HG03175 (cell line): Measurements from ENCODE around the gene HSD3B1.
"Not testable (repeated sequence)": the region's sequence is repeated elsewhere in the genome, so short reads cannot be mapped to it uniquely, and the experiment has no call there.

ENCODE experiments used
- ATAC-seq: cut with Tn5 transposase; IDR thresholded peaks from one replicate; pipeline ENCODE4 v1.9.1; 2021; ENCODE audit warnings: mild to moderate bottlenecking, moderate library complexity; ENCODE audit not compliant: unreplicated experiment

Gene HSD3B1

GRCh38 chr1:119489201-119489600, 17.8 kb upstream of the HSD3B1 start:
- ATAC-seq, result no peak

DNA sequence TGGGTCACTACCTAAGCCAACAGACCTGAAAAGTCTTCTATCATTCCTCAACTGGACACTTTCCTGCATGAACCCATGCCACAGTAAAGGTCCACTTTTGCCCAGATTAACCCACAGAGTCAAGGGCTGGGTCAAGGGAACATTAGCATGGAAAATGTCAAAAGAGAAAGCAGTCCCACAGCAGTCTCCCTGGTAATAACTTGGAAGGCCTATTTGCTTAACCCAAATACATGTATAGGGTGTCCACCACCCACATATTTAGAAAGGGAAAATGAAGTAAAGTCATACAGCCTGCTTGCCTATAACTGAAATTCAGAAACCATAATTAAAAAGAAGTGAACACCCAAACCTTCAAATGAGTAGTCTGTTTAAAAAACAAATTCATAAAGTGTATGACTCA, 16.1 kb upstream of the HSD3B1 start:
- ATAC-seq, result no peak

GRCh38 chr1:119492763-119493162, 14.2 kb upstream of the HSD3B1 start:
- ATAC-seq, result no peak

DNA sequence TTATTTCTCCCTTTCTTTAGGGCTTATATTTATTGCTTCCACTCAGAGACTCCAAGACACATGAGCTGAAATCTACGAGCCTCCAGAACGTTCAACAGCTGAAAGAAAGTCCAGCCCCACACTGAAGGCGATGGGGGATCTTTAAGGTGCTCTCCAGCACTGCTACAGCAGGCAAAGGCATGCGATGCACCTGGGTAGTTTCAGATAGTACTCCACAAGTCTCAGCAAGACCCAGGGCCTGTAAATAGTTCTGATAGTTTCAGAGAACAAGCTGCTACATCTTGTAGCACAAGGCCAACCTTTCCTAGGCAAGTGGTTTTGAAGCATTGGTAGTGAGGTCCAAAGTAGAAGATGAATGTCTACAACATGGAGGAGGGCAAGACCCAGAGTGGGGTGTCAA, 2.2 kb upstream of the HSD3B1 start:
- no peak for ATAC-seq

DNA sequence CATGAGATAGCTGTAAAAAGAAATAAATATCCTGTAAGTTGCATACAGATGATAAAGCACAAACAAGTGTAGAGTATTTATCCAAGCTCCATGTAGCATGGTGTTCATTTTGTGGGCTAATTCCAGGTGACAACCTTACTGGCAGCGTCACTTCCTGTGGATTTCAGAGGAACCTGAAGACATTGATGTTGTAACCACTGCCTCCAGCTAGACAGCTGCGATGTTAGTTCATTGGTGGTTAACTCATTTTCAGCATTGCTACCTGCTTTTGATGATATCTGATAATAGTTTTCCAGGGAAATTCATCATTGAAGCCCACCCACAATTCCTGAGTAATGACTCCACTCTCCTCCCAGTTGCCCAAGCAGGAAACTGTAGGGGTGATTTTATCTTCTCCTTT, 3.0 kb downstream of the HSD3B1 start:
- ATAC-seq, result no peak

GRCh38 chr1:119515221-119515620, 8.2 kb downstream of the HSD3B1 start:
- ATAC-seq, result no peak

GRCh38 chr1:119516247-119516646, 9.2 kb downstream of the HSD3B1 start:
- ATAC-seq, result no peak

- ATAC-seq, result no peak
Measured at GRCh38 chr1:119516680-119517079, 9.7 kb downstream of the HSD3B1 start.

GRCh38 chr1:119517667-119518066, 10.7 kb downstream of the HSD3B1 start:
- not testable (repeated sequence) for ATAC-seq

GRCh38 chr1:119531606-119532323, 24.8 kb downstream of the HSD3B1 start:
- ATAC-seq, result no peak

DNA sequence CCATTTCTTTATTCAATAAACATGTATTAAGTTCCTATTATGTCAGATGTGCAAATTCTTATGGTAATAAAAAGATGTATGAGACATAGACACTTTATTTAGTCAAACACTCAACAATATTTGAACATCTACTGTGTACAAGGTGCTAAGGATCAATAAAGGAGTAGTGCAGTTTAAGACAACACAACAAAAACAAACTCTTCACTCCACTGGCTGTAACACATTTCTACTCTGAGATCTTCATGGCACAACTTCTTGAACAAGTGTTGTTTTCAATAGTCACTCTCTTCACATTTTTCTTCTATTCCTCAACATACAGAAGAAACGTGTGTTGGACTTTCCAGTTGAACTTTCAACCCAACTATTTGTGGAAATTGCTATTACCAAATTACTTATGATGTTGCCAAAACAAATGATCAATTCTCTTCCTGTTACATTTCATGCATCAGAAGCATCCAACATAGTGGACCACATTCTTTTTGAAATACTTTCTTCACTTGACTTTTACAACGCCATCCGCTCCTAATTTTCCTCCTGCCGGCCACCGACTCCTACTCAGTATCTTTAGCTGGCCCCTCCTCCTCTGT, 25.4 kb downstream of the HSD3B1 start:
- no peak for ATAC-seq

- no peak for ATAC-seq
Measured at GRCh38 chr1:119535381-119535780, 28.4 kb downstream of the HSD3B1 start.

DNA sequence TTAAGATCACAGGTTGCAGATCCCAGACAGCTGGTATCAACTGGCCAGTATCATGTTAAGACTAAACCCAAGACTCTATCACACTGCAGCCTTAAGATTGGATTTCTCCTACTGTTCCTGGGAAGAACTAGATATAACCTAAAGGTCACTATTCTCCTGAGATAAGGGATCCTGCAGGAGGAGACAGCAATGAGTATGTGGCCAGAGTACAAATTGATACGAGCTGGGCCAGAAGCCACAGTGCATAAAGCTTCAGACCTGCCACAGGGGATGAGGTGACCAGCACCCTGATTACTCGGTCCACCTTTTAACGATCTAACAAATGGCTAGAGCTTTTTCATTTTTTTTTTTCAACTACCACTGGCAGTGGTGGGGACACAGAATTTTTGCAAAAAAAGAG, 31.0 kb downstream of the HSD3B1 start:
- no peak for ATAC-seq

DNA sequence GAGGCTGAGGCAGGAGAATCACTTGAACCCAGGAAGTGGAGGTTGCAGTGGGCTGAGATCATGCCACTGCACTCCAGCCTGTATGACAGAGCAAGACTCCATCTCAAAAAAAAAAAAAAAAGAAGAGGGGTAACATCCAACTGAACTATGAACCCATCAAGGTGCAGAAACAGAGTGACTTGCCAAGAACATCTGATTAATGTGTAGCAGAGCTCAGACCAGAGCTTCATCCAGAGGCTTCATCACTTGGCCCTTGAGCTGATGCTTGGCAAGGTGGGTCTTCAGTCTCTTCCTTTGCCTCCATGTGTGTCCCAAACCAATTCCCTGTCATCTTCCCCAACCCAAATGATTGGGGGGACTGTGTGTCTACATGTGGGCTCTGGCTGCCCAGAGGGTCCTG, 32.6 kb downstream of the HSD3B1 start:
- ATAC-seq, result no peak

GRCh38 chr1:119541389-119541788, 34.4 kb downstream of the HSD3B1 start:
- ATAC-seq, result no peak

GRCh38 chr1:119542492-119542946, 35.5 kb downstream of the HSD3B1 start:
- no peak for ATAC-seq

DNA sequence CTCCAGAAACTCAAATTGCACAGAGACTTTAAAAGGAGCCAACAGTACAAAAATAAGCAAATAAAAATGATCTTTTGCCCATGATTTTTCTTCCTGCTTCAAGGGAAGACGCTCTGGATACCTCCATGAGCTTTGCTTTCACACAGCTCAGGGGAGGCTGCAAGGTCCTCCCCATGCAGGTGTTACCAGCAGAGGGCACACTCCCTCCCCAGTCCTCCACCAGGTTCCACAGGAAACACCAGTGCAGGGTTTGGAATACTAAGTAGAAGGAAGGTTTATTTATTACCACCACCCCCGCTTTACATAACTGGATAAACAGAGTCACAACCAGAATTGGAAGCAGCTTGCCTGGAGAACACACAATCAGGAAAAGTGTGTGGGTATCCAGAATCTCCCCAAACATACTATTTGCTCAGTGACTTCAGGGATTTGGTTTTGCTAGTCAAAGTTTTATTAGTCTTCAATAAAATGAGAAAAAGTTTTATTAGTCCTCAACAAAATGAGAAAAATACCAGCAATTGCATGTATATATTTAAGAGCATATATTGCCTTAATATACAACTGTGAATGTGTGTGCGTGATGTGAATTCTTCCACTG, 37.3 kb downstream of the HSD3B1 start:
- ATAC-seq, result no peak

DNA sequence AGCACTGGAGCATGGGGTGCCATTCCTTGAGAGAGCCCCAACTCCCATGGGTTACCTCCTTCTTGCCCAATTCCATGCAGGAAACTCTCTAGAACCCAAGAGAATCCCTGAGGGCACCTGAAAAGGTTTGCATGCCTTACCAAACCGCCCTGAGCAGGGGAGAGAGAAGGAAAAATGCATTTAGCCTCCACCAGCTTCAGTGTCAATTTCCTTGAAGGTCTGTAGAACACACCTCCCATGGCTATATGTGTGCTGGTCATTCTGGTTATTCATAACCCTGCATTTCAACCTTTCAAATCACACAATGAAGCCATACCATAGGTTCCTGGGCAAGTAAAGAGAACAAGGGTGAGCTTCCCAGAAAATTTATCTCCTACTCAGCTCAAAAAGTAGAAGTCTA, 39.6 kb downstream of the HSD3B1 start:
- no peak for ATAC-seq

DNA sequence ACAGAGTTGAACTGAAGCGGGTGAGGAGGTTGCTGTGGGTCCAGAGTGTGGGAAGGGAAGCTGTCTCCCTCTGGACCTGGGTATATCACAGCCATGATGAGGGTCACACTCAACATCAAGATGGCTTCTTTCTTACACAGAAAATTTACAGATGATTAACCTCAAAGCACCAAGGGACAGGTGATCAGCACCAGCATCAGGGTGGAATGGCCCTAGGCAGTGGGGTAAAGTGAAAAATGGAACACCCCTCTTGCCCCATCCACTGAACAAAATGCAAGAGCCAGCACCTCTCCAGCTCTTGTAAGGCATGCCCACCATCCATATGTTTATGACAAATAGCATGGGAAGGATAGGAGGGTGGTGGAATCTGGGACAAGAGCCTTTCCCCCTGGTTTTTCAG, 40.3 kb downstream of the HSD3B1 start:
- ATAC-seq, result no peak

DNA sequence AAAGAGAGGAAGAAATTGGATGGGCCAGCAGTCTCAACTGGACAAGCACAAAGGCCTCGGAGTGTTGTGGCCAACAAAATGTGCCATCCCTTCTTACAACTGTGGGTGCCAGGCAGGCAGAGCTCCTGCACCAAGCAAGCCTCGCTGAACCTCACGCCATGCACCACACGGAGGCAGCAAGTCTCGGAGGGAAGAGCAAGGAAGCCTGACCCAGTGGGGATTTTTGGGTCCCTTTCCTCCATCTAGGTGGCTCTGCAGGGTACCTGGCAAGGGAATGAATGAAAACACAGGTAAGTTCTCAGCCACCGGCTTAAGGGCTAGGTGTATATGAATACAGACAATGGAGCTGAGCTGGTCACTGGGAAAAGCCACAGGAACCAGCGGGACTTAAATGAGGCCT, 40.8 kb downstream of the HSD3B1 start:
- ATAC-seq, result no peak

DNA sequence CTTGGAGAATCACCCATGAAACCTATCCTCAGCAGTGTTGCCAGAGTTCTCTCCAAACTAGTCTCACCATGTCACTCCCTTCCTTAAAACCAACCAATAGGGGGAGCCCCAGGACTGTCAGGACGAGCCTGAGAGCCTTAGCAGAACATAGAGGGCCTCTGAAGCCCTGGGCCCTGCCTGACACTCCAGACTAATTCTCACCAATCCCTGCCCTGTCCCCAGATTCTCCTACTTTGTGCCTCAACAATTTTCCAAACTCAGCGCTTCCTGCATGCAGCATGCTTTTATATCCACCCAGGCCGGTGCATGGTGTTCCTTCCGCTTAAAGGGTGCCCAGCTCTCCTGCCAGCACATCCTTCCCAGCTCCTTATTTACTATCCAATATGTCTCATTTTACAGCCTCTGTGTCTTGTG, 42.7 kb downstream of the HSD3B1 start:
- ATAC-seq, result peak; percentile 66

DNA sequence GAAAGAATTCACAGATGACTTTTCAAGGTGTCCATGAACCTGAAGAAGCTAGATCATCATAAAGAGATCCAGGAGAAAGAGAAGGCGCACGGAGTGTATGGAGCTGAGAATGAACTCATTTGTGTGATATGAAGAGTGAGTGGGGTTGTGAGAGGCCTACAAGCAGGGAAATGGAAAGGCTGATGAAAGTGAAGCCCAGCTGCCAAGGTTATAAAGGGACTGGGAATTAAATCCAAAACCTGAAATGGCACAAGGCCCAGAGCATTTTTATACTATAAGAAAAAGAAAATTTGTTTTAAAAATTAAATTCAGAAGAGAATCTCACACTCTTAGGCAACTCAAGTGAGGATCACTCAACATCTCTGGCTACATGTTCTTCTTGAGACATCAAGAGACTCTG, 43.4 kb downstream of the HSD3B1 start:
- ATAC-seq, result no peak
